ENCODE results near the gene DSTYK. TPM values are rescaled to one million over a fixed set of nuclear protein-coding genes. Genes with fewer than 3 reads are reported as not detected.
"Not testable (repeated sequence)": the region's sequence is repeated elsewhere in the genome, so short reads cannot be mapped to it uniquely, and the experiment has no call there.

DSTYK gene
- total and polyA plus RNA-seq, 3 donors from 2014 or later: 15.2 to 17.2 (median 15.4) TPM

DNA sequence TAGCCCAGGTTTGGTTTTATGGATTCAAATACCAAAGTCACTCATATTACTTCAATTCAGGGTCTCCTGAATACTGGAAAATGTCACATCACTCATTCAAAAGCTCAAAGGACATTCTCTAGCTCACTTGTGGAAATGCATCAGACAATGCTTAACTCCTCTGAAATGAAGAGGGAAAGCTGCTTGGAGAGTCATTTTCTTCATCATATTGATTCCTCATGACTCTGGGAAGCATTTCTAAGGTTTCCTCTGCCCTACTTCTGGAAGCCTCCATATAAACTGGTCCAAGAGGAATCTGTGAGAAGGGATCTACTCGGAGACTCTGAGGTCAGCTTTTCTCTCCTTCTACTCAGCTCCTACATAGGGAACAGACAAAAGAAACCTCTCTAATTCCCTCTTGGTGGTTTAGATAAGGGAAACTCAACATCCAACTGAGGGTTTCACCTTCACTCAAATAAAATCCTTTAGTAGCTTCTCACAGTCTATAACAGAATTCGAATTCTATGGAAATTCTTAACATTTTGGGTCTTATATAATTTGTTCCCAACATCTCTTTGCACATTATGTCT is 53.4 kb downstream of the DSTYK start:
- Histone ChIP-seq H3K9me3 (no peaks in the 10 kb centered on the region), H3K4me1 (no peaks in the 10 kb centered on the region), H3K27ac (no peak overlapping the region), H3K36me3 (ENCODE audit: low read depth, missing control alignments) (no peaks in the 10 kb centered on the region), H3K27me3 (no peaks in the 10 kb centered on the region), H3K4me3 (no peak overlapping the region)
- no peak for DNase-seq
- intact Hi-C loops (cut with DNase I; ENCODE audit: low total_unique reads): no loop called here
- TF ChIP-seq, protein P1, sequence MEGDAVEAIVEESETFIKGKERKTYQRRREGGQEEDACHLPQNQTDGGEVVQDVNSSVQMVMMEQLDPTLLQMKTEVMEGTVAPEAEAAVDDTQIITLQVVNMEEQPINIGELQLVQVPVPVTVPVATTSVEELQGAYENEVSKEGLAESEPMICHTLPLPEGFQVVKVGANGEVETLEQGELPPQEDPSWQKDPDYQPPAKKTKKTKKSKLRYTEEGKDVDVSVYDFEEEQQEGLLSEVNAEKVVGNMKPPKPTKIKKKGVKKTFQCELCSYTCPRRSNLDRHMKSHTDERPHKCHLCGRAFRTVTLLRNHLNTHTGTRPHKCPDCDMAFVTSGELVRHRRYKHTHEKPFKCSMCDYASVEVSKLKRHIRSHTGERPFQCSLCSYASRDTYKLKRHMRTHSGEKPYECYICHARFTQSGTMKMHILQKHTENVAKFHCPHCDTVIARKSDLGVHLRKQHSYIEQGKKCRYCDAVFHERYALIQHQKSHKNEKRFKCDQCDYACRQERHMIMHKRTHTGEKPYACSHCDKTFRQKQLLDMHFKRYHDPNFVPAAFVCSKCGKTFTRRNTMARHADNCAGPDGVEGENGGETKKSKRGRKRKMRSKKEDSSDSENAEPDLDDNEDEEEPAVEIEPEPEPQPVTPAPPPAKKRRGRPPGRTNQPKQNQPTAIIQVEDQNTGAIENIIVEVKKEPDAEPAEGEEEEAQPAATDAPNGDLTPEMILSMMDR (IDR thresholded peaks at IDR 0.05): no peak
- no peak for TF ChIP-seq POLR2A (IDR thresholded peaks at IDR 0.05)
- WGBS, 2 donors: 96 to 100% methylated on average over 2 of the region's 2 CpGs

DNA sequence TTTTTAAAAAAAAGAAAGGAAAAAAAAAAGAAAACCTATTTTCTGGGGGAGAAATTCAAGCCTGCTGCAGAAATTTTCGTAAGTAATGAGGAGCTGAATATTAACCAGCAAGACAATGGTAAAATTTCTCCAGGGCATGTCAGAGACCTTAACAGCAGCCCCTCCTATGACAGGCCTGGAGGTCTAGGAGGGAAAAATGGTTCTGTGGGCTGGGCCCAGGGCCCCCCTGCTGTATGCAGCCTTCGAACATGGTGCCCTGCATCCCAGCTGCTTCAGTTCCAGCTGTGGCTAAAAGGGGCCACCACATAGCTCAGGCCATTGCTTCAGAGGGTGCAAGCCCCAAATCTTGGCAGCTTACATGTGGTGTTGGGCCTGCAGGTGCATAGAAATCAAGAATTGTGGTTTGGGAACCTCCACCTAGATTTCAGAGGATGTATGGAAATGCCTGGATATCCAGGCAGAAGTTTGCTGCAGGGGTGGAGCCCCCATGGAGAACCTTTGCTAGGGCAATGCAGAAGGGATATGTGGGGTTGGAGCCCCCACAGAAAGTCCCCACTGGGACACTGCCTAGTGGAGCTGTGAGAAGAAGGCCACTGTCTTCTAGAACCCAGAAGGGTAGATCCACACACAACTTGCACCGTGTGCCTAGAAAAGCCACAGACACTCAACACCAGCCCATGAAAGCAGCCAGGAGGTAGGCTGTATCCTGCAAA is 55.7 kb downstream of the DSTYK start:
- H3K27ac ChIP-seq; intact Hi-C loops (cut with DNase I; ENCODE audit: low total_unique reads); H3K36me3 ChIP-seq (ENCODE audit: low read depth, missing control alignments); H3K4me1 ChIP-seq; H3K9me3 ChIP-seq; H3K4me3 ChIP-seq; DNase-seq; H3K27me3 ChIP-seq: not testable (repeated sequence)
- WGBS, 2 donors: 76 to 92% methylated on average over 3 of the region's 3 CpGs

DNA sequence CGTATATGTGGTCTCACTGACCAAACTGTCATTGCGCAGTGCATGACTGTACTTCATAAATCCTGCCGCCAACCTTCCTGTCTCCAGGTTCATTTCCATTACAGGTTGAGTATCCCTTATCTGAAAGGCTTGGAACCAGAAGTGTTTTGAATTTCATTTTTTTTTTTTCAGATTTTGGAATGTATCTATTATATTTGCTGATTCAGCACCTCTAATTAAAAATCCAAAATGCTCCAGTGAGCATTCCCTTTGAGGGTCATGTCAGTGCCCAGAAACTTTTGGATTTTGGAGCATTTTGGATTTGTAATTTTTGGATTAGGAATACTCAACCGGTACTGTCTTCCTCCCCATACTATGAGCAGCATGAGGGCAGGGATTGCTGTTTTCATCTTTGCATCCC is 59.0 kb downstream of the DSTYK start:
- no peak for DNase-seq
- intact Hi-C loops (cut with DNase I; ENCODE audit: low total_unique reads): no loop called here
- no peak overlapping the region for H3K27ac ChIP-seq
- no peaks in the 10 kb centered on the region for H3K36me3 ChIP-seq (ENCODE audit: low read depth, missing control alignments)
- no peaks in the 10 kb centered on the region for H3K27me3 ChIP-seq
- no peaks in the 10 kb centered on the region for H3K4me1 ChIP-seq
- H3K4me3 ChIP-seq: no peak overlapping the region
- no peaks in the 10 kb centered on the region for H3K9me3 ChIP-seq
- WGBS, 2 donors: 98 to 99% methylated on average over 4 of the region's 4 CpGs
- TF ChIP-seq, protein P1 (IDR thresholded peaks at IDR 0.05): no peak
- no peak for TF ChIP-seq POLR2A (IDR thresholded peaks at IDR 0.05)

DNA sequence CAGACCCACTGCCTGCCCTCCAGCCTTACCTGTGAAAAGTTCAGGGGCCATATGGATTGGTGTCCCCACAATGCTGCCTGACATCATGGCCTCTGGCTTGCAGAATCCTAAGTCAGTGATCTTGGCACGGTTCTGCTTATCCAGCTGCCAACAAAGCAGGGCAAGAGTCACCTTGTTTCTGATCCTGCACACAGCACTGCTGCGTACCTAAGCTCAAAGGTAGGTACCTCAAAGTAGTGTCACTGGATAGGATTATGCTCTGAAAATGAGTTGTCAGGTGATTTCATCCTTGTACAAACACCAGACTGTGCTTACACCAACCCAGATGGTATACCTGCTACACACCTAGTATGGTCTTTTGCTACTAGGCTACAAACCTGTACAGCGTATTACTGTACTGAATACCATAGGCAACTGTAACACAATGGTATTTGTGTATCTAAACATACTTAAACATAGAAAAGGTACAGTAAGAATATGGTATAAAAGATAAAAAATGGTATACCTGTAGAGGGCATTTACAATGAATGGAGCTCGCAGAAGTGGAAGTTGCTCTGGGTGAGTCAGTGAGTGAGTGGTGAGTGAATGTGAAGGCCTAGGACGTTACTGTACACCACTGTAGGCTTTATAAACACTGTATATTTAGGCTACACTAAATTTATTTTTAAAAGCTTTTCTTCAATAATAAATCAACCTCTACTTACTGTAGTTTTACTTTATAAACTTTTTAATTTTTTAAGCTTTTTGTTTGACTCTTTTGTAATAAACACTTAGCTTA is 60.7 kb downstream of the DSTYK start:
- Histone ChIP-seq H3K27ac (no peak overlapping the region), H3K36me3 (ENCODE audit: low read depth, missing control alignments) (no peaks in the 10 kb centered on the region), H3K9me3 (no peaks in the 10 kb centered on the region), H3K27me3 (no peaks in the 10 kb centered on the region), H3K4me3 (no peak overlapping the region), H3K4me1 (no peaks in the 10 kb centered on the region)
- no peak for DNase-seq
- no peak for TF ChIP-seq POLR2A (IDR thresholded peaks at IDR 0.05)
- TF ChIP-seq, protein P1 (IDR thresholded peaks at IDR 0.05): no peak
- intact Hi-C loops (cut with DNase I; ENCODE audit: low total_unique reads): no loop called here
- WGBS, 2 donors: 92 to 93% methylated on average over 3 to 5 of the region's 5 CpGs

DNA sequence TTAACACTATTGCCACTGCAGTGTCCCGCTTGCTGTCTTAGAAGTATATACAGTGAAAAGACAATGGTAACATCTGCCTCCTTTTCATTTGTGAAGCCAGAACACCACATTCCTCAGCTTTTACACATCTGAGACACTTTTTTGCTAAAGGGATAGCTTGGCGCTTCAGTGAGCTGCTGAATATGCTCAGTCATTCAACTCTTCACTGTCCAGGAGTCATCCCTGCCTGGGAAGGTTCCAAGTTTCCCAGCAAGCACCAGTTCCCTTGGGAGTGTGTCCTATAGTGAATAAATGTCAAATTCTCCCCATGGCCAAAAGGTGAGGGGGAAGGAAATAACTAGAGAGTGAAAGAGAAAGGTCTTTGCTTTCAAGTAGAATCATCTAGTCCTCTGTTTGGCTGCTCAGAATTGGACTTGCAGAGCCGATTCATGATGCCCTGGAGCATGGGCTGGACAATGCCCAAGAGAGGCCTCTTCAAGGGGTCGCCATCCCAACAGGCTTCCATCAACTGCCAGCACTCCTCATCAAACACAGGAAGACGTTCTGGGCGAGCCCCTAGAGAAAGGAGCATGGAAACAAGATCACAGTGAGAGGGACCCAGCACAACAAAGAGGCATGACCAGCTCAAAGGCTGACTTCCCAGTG is 64.2 kb downstream of the DSTYK start:
- intact Hi-C loops (cut with DNase I; ENCODE audit: low total_unique reads): no loop called here
- whole genome bisulfite sequencing, 2 donors: 82 to 84% methylated on average over 6 of the region's 6 CpGs
- DNase-seq: no peak
- no peak overlapping the region for H3K27ac ChIP-seq
- TF ChIP-seq, protein P1 (IDR thresholded peaks at IDR 0.05): no peak
- TF ChIP-seq POLR2A (IDR thresholded peaks at IDR 0.05): no peak
- H3K27me3 ChIP-seq: no peaks in the 10 kb centered on the region
- H3K4me3 ChIP-seq: no peak overlapping the region
- peaks cover 11% of the 10 kb centered on the region for H3K4me1 ChIP-seq
- no peaks in the 10 kb centered on the region for H3K9me3 ChIP-seq
- H3K36me3 ChIP-seq (ENCODE audit: low read depth, missing control alignments): no peaks in the 10 kb centered on the region
